Sigmoid colon (tissue), 4 donors: ENCODE measurements around the gene PUS1.

ENCODE experiments used
- EP300 ChIP-seq, 4 donors: sonication (generic); formaldehyde crosslinking; IDR thresholded peaks; one replicate each; pipeline ENCODE4 v1.6.1; 2017; ENCODE audit warnings: antibody characterized with exemption in 4 of 4
- POLR2AphosphoS5 ChIP-seq, 4 donors: sonication (generic); formaldehyde crosslinking; IDR thresholded peaks; one replicate each; pipeline ENCODE4 v1.6.1; 2017; ENCODE audit warnings: antibody characterized with exemption in 4 of 4
- TF ChIP-seq, protein P1 (sequence below), 4 experiments: fragments of 450-650 bp in 3 of 4; fragments of 200-600 bp in 1 of 4; IDR thresholded peaks; one replicate each; pipeline ENCODE4 v1.5.1; 2016 to 2019; ENCODE audit warnings: antibody characterized with exemption in 4 of 4, mild to moderate bottlenecking in 3 of 4, moderate library complexity in 2 of 4

DNA sequence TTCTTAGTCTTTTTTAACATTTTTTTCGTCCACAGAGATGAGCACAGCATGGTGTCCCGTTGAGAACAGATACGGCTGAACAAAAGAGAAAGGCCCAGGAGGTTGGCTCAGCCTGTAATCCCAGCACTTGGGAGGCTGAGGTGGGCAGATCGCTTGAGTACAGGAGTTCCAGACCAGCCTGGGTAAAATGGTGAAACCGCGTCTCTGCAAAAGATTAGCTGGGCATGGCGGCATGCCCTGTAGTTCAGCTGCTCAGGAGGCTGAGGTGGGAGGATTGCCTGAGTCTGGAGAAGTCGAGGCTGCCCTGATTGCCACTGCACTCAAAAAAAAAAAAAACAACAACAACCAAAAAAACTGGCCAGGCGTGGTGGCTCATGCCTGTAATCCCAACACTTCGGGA lies 14.8 kb downstream of the PUS1 start:
- TF ChIP-seq, protein P1, sequence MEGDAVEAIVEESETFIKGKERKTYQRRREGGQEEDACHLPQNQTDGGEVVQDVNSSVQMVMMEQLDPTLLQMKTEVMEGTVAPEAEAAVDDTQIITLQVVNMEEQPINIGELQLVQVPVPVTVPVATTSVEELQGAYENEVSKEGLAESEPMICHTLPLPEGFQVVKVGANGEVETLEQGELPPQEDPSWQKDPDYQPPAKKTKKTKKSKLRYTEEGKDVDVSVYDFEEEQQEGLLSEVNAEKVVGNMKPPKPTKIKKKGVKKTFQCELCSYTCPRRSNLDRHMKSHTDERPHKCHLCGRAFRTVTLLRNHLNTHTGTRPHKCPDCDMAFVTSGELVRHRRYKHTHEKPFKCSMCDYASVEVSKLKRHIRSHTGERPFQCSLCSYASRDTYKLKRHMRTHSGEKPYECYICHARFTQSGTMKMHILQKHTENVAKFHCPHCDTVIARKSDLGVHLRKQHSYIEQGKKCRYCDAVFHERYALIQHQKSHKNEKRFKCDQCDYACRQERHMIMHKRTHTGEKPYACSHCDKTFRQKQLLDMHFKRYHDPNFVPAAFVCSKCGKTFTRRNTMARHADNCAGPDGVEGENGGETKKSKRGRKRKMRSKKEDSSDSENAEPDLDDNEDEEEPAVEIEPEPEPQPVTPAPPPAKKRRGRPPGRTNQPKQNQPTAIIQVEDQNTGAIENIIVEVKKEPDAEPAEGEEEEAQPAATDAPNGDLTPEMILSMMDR (IDR thresholded peaks at IDR 0.05): no peak
- TF ChIP-seq POLR2AphosphoS5 (IDR thresholded peaks at IDR 0.05): no peak
- no peak for TF ChIP-seq EP300 (IDR thresholded peaks at IDR 0.05)
